ELR (cell line): ENCODE results near the gene ACCS.

Experiments
- DNase-seq: peaks from one replicate; pipeline ENCODE4 v3.0.0-alpha.2; 2015; ENCODE audit warnings: low read depth

Gene ACCS

GRCh38 chr11:44094260-44094868 is 28.3 kb downstream of the ACCS start:
- DNase-seq = peak; percentile 87

- DNase-seq = peak; percentile 83
Measured at GRCh38 chr11:44095506-44096359, 29.7 kb downstream of the ACCS start, which contains the start of gene EXT2. EXT2 (plus strand) TSS chr11:44095678; CDS start chr11:44107713, 12,035 bp downstream.

- peak; percentile 70 for DNase-seq
Measured at GRCh38 chr11:44096360-44097185, 30.5 kb downstream of the ACCS start.

GRCh38 chr11:44097821-44098220 is 31.8 kb downstream of the ACCS start:
- DNase-seq = peak; percentile 21

- no peak for DNase-seq
Measured at GRCh38 chr11:44101098-44101497, 35.0 kb downstream of the ACCS start.

GRCh38 chr11:44104481-44105294 is 38.6 kb downstream of the ACCS start:
- DNase-seq = peak; percentile 39

GRCh38 chr11:44108260-44108659 is 42.2 kb downstream of the ACCS start:
- DNase-seq = no peak

GRCh38 chr11:44110231-44110679 is 44.2 kb downstream of the ACCS start:
- peak; percentile 65 for DNase-seq

GRCh38 chr11:44112091-44112821 is 46.2 kb downstream of the ACCS start:
- DNase-seq = peak; percentile 80

GRCh38 chr11:44113018-44113417 is 46.9 kb downstream of the ACCS start:
- DNase-seq = no peak

GRCh38 chr11:44113572-44113971 is 47.5 kb downstream of the ACCS start:
- no peak for DNase-seq

GRCh38 chr11:44116234-44116830 is 50.3 kb downstream of the ACCS start:
- no peak for DNase-seq

GRCh38 chr11:44120169-44120568 is 54.1 kb downstream of the ACCS start:
- peak; percentile 22 for DNase-seq

GRCh38 chr11:44125598-44125997 is 59.5 kb downstream of the ACCS start:
- DNase-seq = no peak

- no peak for DNase-seq
Measured at GRCh38 chr11:44126304-44126703, 60.2 kb downstream of the ACCS start.

- no peak for DNase-seq
Measured at GRCh38 chr11:44127130-44127529, 61.1 kb downstream of the ACCS start.

GRCh38 chr11:44128729-44129128 is 62.7 kb downstream of the ACCS start:
- DNase-seq = no peak

- no peak for DNase-seq
Measured at GRCh38 chr11:44130751-44131150, 64.7 kb downstream of the ACCS start.

- DNase-seq = peak; percentile 49
Measured at GRCh38 chr11:44133335-44133946, 67.4 kb downstream of the ACCS start.
